Activated CD8-positive, alpha-beta memory T cell treated with anti-CD3 and anti-CD28 coated beads, Interleukin-2, amount 50 U/mL, for 24 hours (primary cell): ENCODE data around the gene ARAP1.

Experiments
- DNase-seq: peaks from one replicate; pipeline ENCODE4 v3.0.0-alpha.2; 2020; ENCODE audit errors: extremely low read depth

Gene ARAP1

GRCh38 chr11:72779495-72780128, 27.4 kb upstream of the ARAP1 start:
- no peak for DNase-seq

GRCh38 chr11:72778535-72779494, 26.6 kb upstream of the ARAP1 start:
- no peak for DNase-seq

GRCh38 chr11:72777755-72778278, 25.6 kb upstream of the ARAP1 start:
- no peak for DNase-seq

GRCh38 chr11:72776844-72777754, 24.9 kb upstream of the ARAP1 start:
- DNase-seq: no peak

GRCh38 chr11:72776117-72776843, 24.1 kb upstream of the ARAP1 start:
- DNase-seq: no peak

- DNase-seq: no peak
Observed at GRCh38 chr11:72775288-72776110, 23.3 kb upstream of the ARAP1 start.

GRCh38 chr11:72774499-72774898, 22.3 kb upstream of the ARAP1 start:
- no peak for DNase-seq

- no peak for DNase-seq
Observed at GRCh38 chr11:72773696-72774095, 21.5 kb upstream of the ARAP1 start.

- DNase-seq: no peak
Observed at GRCh38 chr11:72773291-72773690, 21.1 kb upstream of the ARAP1 start.

GRCh38 chr11:72772059-72772458, 19.9 kb upstream of the ARAP1 start:
- DNase-seq: no peak

GRCh38 chr11:72771507-72771906, 19.3 kb upstream of the ARAP1 start:
- no peak for DNase-seq

- no peak for DNase-seq
Observed at GRCh38 chr11:72770799-72771198, 18.6 kb upstream of the ARAP1 start.

GRCh38 chr11:72769680-72770079, 17.5 kb upstream of the ARAP1 start:
- DNase-seq: no peak

GRCh38 chr11:72768581-72768980, 16.4 kb upstream of the ARAP1 start:
- DNase-seq: no peak

- no peak for DNase-seq
Observed at GRCh38 chr11:72767203-72768062, 15.2 kb upstream of the ARAP1 start.

GRCh38 chr11:72766152-72766902, 14.1 kb upstream of the ARAP1 start:
- DNase-seq: no peak

- no peak for DNase-seq
Observed at GRCh38 chr11:72764503-72764902, 12.3 kb upstream of the ARAP1 start.

- no peak for DNase-seq
Observed at GRCh38 chr11:72763823-72764222, 11.6 kb upstream of the ARAP1 start.
